SIG-M5 (cell line): ENCODE data around the gene ARMC12.
"Not testable (repeated sequence)": the region's sequence is repeated elsewhere in the genome, so short reads cannot be mapped to it uniquely, and the experiment has no call there.

Experiments
- DNase-seq: peaks from one replicate; lab custom pipeline; 2025; lab: John Stamatoyannopoulos, UW

The ARMC12 gene, protein sequence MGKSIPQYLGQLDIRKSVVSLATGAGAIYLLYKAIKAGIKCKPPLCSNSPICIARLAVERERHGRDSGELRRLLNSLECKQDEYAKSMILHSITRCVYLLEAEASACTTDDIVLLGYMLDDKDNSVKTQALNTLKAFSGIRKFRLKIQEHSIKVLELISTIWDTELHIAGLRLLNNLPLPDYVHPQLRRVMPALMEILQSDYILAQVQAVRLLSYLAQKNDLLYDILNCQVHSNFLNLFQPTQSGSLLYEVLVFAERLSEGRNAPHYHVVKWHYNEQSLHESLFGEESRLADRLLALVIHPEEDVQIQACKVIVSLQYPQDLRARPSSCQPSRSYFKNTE

DNA sequence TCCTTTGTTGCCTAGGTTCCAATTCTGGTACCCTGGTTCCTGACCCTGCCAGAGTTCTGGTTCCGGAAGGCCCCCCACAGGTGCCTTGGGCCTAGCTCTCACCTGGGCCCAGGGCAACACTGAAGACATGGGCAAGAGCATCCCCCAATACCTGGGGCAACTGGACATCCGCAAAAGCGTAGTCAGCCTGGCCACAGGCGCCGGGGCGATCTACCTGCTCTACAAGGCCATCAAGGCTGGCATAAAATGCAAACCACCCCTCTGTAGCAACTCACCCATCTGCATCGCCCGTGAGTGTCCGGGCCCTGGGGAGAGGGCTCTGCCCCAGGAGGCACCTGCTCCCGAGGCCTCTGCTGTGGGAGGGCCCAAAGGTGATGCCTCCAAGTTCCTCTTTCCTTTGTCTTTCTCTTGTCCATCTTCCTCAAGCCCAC, at the start of gene ARMC12:
Gene ARMC12, plus strand, starts transcription at position 51 of the 431 bp plus-strand sequence. Its CDS starts 77 bp downstream, at position 128.
- no peak for DNase-seq

GRCh38 chr6:35687658-35688604, 48.9 kb upstream of the ARMC12 start:
- no peak for DNase-seq

DNA sequence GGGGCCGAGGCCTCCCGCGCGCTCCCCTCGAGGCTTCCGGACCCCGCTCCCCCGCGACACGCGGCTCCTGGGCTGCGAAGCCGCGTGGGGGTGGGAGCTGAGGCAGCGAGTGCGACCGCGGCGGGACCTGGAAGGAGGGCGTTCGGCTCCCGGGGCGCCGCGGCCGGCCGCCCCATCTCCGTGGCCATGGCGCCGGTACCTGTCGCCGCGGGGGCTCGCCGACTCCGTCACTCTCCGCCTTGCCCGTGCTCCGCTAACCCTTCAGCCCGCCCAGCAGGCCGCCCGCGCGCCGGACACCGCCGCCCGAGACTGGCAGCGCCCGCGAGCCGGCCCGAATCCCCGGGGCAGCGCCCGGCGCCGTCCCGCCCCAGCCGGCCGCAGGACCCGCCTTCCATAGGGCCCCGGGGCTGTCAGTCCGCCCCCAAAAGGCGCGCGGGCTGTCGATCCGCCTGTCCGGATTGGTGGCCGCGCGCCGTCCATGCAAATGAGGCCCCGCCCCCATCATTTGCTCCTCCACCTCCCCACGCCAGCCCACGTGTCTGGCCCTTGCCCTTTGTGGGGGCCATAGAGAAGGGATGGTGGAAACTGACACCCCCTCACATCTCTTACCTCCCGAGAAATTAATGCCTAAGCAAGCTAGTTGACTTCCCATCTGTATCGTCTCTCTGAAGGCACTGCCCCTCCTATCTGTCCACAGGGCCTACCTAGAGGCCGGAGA, 48.1 kb upstream of the ARMC12 start, which contains the start of gene FKBP5:
Gene FKBP5, minus strand, starts transcription at position 311 of the 718 bp plus-strand sequence. CDS start 46,091 bp downstream, outside the sequence.
- DNase-seq: no peak

- DNase-seq: not testable (repeated sequence)
Observed at GRCh38 chr6:35690006-35690405, 46.8 kb upstream of the ARMC12 start.

- DNase-seq: no peak
Observed at GRCh38 chr6:35690484-35690883, 46.3 kb upstream of the ARMC12 start.

GRCh38 chr6:35691027-35691824, 45.6 kb upstream of the ARMC12 start:
- DNase-seq: no peak

- DNase-seq: no peak
Observed at GRCh38 chr6:35694462-35694861, 42.4 kb upstream of the ARMC12 start.

GRCh38 chr6:35698430-35698829, 38.4 kb upstream of the ARMC12 start:
- DNase-seq: not testable (repeated sequence)

- no peak for DNase-seq
Observed at GRCh38 chr6:35698858-35699257, 38.0 kb upstream of the ARMC12 start.

- DNase-seq: no peak
Observed at GRCh38 chr6:35703554-35703953, 33.3 kb upstream of the ARMC12 start.

DNA sequence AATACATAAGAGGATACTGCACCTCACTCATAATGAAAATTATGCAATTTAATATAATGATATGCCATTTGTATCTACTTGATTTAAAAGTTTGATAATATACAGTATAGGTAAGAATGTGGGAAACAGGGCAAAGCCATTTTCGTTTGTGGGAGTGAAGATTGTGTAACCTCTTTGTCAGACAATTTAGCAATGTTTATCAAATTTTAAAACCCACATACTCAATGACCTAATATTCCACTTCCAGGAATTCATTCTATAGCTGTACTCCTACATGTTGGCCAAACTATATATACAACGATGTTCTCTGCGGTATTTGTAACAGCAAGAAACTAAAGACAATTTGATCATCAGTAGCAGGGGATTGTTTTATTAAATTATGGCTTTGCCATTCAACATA, 30.4 kb upstream of the ARMC12 start:
- no peak for DNase-seq

- no peak for DNase-seq
Observed at GRCh38 chr6:35707714-35708407, 29.0 kb upstream of the ARMC12 start.

- no peak for DNase-seq
Observed at GRCh38 chr6:35708585-35708984, 28.2 kb upstream of the ARMC12 start.

DNA sequence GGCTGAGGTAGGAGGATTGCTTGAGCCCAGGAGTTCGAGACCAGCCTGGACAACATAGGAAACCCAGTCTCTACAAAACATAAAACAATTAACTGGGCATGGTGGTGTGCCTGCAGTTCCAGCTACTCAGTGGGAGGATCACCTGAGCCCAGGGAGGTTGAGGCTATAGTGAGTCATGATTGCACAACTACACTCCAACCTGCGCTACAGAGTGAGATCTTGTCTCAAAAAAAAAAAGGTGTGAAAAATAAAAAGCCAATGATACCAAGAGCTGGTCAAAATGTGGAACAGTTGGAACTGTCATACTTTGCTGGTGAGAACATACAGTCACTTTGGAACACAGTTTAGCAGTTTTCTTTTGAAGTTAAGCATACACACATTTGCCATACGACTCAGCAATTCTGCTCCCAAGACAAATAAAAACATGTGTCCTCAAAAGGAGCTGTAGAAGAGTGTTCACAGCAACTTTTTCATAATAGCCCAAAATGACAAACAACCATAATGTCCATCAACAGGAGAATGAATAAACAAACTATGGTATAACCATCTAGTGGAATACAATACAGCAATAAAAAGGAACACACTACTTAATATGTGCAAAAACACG, 26.5 kb upstream of the ARMC12 start:
- DNase-seq: no peak

- no peak for DNase-seq
Observed at GRCh38 chr6:35711731-35712130, 25.1 kb upstream of the ARMC12 start.

- no peak for DNase-seq
Observed at GRCh38 chr6:35713006-35713767, 23.6 kb upstream of the ARMC12 start.

DNA sequence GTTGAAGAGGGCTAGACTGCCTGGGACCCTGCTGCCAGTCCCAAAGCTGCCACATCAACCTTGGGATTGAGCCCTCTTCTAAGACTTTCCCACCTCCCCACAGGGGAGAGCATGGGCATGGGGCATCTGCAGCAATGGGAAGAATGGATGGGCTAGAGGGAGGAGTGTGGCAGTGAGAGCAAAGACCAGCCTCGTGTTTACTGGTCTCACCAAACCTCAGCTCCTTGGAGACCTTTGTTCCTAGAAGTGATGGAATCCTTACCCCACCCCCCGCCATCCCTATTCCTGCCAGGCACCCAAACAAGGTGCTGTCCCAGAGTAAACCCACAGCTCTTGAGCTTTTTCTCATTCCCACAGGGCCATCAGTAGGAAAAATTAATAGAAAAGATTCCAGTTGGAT, 20.0 kb upstream of the ARMC12 start:
- DNase-seq: no peak

DNA sequence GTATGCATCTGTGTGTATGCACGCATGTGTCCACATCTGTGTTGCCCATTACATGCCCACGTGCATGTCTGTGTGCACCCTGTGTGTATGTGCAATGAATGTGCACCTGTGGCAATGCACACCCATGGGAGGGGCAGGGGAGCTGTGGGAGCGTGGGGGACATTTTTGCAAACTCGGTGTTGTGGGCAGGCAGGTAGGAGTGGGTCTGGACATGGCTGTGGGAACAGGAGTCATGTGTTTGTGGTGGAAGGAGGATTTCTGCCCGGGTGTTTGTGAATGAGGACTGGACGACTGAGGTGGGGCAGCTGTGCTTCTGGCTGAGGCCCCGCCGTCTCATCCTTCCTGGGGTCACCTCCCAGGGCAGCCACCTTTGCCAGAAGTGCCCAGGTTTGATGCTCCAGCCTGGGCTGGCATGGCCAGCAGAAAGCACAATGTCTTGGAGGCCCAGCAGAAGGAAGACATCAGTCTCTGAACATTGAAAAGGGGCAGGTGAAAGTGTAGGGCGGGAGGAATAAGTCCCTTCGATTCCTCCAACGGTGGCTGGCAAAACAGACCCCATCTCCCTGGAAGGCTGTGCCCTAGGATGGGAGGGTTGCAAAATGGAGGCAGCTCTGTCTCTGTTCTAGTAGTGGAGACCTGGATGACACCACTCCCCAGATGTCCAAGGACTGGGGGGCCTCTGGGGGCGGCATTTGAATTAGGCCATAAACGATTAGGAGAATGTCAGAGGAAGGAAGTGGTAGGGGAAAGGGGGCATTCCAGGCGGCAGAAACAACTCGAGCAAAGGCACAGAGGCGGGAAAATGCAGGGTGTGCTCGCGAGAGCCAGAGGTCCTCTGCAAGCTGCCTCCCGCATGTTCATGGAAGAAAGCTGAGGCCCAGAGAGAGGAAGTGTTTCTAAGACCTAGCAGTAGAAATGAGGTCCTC, 19.1 kb upstream of the ARMC12 start:
- no peak for DNase-seq
